Fibroblast of gingiva (primary cell): ENCODE data around the gene MYO5C.
A peak's percentile ranks its signal among the peaks of the same experiment; 100 is the strongest.

ENCODE experiments used
- DNase-seq: peaks from one replicate; pipeline ENCODE4 v3.0.0-alpha.2; 2011; ENCODE audit warnings: low read depth

The MYO5C gene

GRCh38 chr15:52277575-52277974 is 18.0 kb downstream of the MYO5C start:
- DNase-seq: no peak

GRCh38 chr15:52276256-52276770 is 19.3 kb downstream of the MYO5C start:
- DNase-seq: no peak

- no peak for DNase-seq
Observed at GRCh38 chr15:52263563-52264282, 31.9 kb downstream of the MYO5C start.

- no peak for DNase-seq
Observed at GRCh38 chr15:52262364-52262763, 33.2 kb downstream of the MYO5C start.

DNA sequence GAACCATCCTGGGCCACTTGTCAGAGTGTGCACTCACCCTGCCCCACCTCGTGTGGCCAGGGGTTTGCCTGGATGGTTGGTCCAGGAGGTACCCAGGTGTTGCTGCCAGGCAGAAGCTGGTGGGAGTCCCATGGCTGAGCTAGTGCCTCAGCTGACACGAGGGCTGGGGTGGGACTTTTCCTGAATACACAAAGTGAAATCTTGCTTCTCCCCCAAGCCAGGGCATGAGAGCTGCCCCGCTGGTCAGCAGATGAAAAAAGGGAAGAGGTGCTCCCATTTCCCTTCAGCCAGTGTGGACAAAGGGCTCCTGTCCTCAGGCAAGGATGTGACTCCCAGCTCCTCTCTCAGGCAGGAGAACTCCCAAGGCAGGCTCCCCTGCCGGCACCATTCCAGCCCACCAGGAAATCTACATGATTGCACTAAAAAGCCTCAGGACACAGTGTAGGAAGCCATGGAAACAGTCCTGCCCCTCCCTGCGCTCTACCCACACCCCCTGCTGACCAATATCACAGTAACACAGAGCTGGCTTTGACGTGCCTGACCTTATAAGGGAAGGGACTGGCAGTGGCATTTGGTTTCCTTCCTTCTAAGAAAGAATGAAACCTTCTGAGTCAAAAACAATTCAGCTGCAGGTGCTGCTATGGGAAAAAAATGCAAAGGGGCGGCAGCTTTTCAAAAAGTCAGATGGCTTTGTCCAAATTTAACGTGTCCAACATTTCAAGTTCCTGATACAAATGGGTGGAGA is 33.9 kb downstream of the MYO5C start:
- peak; percentile 64 for DNase-seq

DNA sequence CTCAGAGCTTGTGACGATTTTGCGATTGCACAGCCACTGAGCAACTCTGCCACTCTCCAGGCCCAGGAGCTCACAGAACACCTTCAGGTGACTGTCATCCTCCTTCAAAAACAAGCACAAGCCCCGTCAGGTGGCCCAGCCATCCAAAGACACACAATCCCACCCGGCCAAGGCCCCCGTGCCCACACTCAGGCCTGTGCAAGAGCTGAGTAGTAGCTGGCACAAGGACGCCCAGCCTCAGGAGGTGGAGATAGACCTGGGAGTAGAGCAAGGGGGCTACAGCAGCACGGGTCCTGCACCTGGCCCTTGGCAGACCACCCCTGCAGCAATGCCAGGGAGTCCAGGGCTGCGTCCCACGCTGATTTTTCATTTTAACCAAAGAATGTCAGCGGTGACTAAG is 34.6 kb downstream of the MYO5C start:
- no peak for DNase-seq

GRCh38 chr15:52259503-52259902 is 36.1 kb downstream of the MYO5C start:
- DNase-seq: no peak

DNA sequence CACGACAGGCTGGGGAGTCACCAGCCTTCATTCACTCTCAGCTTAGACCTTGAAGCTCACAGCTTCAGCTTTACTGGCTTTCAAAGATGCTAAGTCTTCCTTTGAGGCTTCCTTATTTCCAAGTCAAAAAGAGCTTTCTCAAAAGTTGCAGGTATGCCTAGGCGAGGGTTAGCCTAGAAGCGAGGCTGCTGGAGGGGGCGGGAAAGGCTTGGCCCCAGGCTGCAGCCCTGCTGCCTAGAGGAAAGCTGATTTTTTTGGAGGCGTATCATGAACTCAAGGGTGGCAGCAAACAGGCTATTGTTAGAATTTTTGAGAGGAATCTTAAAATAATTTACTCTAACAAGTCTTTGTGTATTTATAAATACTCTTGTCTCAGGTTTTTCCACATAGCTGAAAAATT is 37.1 kb downstream of the MYO5C start:
- DNase-seq: no peak

GRCh38 chr15:52257734-52258062 is 37.9 kb downstream of the MYO5C start:
- peak; percentile 53 for DNase-seq

DNA sequence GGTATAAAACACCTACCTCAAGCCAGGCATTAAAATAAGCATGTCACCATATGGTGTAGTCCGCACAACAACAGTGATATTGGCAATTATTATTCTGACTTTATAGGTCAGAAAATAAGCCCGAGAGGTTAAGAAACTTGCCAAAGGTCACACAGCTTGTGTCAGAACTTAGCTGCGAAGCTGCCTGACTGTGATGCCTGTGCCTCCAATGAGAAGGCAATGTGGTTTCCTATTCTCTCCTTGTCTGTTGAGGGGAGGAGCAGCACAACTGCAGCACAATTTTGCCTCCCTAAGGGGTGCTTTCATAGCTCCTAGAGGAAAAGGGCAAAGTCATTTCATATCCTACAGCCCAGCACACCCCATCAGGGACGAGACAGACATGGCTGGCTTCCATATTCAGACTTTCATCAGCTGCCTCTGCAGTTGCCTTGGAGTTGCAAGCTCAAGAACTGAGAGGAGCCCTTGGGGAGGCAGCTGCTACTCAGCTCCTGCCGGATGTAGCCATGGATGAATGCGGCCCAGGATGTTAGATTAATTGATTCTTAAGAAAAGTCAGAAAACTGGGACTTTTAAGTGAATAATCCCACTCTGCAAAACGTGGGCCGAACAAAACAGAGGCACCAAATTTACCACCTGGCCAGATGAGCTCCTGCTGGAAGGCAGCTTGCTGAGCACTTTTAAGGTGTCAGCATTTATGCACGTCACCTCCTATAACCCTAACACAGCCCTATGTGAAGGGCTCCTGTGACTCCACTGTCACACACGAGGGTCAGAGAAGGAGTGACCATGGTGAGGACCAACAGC is 38.5 kb downstream of the MYO5C start:
- DNase-seq: peak; percentile 29

DNA sequence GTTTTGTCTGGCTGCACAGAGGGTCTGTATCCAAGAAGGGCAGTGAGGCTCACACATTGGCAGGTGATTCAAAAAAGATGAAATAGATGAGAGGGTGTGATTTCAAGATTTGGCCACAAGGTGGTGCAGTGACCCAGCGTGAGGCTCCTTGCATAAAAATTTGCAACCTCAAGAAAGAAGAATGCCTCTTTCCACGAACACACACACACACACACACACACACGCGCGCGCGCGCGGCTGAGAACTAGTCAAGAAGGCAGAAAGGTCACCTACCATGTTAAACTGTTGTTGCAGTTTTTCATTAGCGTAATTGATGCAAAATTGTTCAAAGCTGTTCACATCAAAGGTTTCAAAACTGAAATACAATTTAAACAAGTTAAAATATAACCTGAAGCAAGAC is 39.2 kb downstream of the MYO5C start:
- DNase-seq: peak; percentile 78

DNA sequence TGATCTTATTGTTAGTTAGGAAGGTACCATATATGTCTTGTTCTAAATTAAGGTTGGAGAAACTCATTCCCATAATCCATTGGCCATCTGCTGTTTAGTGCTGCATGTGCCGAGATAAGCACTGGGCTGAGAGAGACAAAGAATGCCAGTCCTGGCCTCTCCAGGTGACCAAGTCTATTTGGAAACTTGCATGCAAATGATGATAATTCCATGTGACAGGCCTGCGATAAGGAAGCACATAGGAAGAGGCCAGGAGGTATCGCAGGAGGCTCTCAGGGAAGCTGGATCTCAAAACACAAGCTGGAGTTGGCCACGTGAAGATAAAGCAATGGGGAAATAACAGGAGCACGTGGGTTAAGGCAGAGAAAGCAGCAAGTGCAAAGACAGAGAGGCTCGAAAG is 39.7 kb downstream of the MYO5C start:
- no peak for DNase-seq

DNA sequence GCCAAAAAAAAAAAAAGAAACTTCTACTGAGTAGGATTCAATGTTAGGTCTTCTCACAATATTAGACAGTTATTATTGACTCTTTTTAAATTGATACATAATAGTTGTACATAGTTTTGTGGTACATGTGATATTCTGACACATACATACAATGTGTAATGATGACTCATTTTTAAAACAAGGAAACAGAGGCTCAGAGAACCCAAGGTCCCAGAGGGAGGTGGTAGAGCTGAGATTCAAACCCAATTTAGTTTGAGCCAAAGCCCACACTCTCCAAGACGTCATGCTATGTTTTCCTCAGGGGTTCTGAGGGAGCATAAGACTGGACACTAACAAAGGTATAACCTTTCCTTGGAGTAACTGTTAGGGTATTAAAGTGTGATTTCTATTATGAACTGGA is 40.6 kb downstream of the MYO5C start:
- DNase-seq: peak; percentile 46

DNA sequence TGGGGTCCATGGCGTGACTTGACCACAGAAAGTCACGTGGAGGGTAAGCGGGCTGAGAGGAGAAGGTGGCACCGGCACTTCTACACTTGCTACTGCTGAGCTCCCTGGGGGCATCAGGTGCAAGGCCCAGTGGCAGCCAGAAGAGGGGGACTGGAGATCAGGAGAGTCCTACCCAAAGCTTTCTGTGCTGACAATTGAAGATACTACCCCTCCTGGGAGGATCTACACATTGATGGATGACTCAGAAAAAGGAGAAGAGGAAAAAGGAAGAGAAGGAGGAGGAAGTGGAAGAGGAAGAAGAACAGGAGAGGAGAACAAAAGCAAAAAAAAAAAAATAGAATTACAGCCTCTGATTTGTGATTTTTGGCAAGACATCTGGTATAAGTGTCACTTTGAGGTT is 41.2 kb downstream of the MYO5C start:
- DNase-seq: no peak

- DNase-seq: peak; percentile 86
Observed at GRCh38 chr15:52252781-52253180, 42.8 kb downstream of the MYO5C start.

- no peak for DNase-seq
Observed at GRCh38 chr15:52251144-52251860, 44.3 kb downstream of the MYO5C start.

DNA sequence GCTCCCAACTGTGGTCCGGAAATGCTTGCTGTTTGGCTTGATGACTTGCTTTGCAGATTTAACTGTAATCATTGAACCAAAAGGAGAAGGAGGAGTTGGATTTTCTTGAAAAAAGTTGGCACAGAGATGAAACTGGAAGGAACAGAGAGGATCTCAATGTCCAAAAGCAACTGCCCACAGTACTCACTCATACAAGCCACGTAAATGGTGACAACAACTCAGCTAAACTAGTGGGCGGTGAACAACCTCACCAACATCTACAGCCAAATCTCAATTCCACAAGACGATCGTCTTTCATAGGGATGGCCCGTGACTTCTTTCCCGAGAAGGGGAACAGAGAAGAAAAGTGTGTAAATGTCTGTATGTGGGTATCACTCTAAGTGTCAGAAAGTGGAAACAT is 48.1 kb downstream of the MYO5C start:
- no peak for DNase-seq

- peak; percentile 63 for DNase-seq
Observed at GRCh38 chr15:52246686-52247431, 48.7 kb downstream of the MYO5C start.

DNA sequence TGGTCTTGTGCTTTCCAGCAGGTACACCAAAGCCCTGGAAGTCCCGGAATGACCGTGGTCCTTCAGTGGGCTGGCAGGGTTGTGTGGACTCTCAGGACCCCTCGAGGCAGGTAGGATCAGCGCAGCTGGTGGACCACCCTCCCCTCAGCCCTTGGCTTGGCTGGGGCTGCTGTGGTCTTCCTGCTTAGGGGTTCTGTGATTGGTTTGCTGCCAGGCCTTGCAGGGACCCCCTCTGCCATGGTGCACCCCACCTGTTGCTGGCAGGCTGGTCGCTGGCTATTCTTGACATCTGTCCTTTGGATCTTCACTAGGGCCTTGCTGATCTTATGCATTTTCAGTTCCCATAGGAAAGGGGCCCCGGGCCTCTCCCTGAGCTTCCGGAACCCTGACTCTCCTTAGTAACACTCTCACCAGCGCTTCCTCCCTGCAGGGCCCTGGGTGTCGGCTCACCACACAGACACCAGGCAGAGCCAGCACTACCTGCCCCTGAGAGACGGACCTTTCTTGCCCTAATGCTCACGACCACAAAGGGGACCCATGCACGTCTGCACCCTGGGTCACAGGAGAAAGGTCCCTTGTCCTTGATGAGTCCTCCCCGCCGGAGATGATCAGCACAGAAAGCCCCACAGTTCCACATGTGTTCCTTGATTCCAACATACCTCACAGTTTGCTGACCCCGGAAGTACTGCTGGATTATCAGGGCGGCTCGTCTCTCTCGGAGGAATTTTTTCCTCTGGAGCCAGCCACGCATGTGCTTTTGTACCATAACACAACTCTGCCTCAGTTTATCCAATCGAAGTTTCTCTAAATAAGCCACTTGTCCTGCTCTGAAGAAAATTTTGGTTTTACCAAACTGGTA is 51.7 kb downstream of the MYO5C start:
- DNase-seq: no peak

- DNase-seq: no peak
Observed at GRCh38 chr15:52243286-52243685, 52.3 kb downstream of the MYO5C start.
